Measurements from ENCODE around the gene ZNF80.

DNA sequence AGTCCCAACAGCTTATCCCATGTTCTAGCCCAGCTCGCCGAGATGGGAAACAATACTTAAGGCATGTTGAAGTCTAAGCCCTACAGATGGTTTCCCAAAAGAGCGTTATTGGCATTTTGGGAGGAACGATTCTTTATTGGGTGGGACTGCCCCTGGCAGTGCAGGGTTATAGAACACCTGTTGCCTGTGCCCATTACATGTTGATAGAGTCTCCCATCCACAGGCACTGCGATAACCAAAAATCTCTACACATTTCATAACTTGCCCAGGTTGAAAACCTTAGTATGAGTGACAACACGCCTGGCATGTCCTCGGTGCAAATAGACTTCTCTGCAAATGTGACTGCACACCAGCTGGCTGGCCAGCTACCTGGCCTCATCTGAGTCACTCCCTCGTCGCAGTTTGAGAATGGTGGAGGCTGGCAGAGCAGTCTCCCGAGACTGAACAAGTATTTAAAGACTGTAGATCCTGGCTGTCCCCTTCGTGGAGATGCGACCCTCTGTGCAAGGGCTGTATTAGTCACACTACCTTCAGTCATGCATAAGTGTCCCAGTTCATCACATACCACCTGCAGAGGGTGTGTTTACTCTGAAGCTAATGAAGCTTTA, 18.7 kb downstream of the ZNF80 start:
- no peak for TF ChIP-seq POLR2A (IDR thresholded peaks at IDR 0.05)
- TF ChIP-seq, protein P1, sequence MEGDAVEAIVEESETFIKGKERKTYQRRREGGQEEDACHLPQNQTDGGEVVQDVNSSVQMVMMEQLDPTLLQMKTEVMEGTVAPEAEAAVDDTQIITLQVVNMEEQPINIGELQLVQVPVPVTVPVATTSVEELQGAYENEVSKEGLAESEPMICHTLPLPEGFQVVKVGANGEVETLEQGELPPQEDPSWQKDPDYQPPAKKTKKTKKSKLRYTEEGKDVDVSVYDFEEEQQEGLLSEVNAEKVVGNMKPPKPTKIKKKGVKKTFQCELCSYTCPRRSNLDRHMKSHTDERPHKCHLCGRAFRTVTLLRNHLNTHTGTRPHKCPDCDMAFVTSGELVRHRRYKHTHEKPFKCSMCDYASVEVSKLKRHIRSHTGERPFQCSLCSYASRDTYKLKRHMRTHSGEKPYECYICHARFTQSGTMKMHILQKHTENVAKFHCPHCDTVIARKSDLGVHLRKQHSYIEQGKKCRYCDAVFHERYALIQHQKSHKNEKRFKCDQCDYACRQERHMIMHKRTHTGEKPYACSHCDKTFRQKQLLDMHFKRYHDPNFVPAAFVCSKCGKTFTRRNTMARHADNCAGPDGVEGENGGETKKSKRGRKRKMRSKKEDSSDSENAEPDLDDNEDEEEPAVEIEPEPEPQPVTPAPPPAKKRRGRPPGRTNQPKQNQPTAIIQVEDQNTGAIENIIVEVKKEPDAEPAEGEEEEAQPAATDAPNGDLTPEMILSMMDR (IDR thresholded peaks at IDR 0.05), result no peak

Measured in lower leg skin (tissue), 3 donors.